Kidney (tissue), 14 donors: ENCODE data around the gene TRRAP. TPM values are rescaled to one million over a fixed set of nuclear protein-coding genes. Genes with fewer than 3 reads are reported as not detected.

Experiments
- DNase-seq, 5 donors: peaks; one replicate each; pipeline ENCODE4 v3.0.0-alpha.2; 2013 to 2020
- FAIRE-seq: peaks from 2 replicates; lab custom pipeline; 2012; peaks lifted over from hg19 to GRCh38; lab: Jason Lieb, UNC
- H3K27ac ChIP-seq, 2 donors: one replicate each; pipeline ENCODE4 v1.7.0; 2013; ENCODE audit warnings: low read depth in 2 of 2, low read length in 2 of 2, inconsistent platforms in 1 of 2
- H3K27me3 ChIP-seq: one replicate; pipeline ENCODE4 v1.7.1; 2013; ENCODE audit warnings: low read length, inconsistent platforms; ENCODE audit not compliant: control insufficient read depth, insufficient read depth
- H3K36me3 ChIP-seq, 3 donors: one replicate each; pipeline versions ENCODE4 v1.7.0 to v1.7.1; 2013; ENCODE audit warnings: low read length in 3 of 3, control low read depth in 1 of 3, inconsistent platforms in 1 of 3; ENCODE audit not compliant: insufficient read depth in 3 of 3, control insufficient read depth in 2 of 3
- H3K4me1 ChIP-seq, 3 donors: one replicate each; pipeline versions ENCODE4 v1.7.0 to v1.7.1; 2013; ENCODE audit warnings: low read length in 3 of 3, inconsistent platforms in 1 of 3, low read depth in 1 of 3; ENCODE audit not compliant: control insufficient read depth in 2 of 3, insufficient read depth in 2 of 3
- H3K4me3 ChIP-seq, 3 donors: one replicate each; pipeline versions ENCODE4 v1.7.0 to v1.8.1; 2013; ENCODE audit warnings: low read length in 3 of 3, control low read depth in 1 of 3, inconsistent platforms in 1 of 3
- H3K9ac ChIP-seq, 3 donors: one replicate each; pipeline versions ENCODE4 v1.7.0 to v1.7.1; 2013; ENCODE audit warnings: low read length in 3 of 3, control low read depth in 1 of 3, inconsistent platforms in 1 of 3
- H3K9me3 ChIP-seq, 3 donors: one replicate each; pipeline versions ENCODE4 v1.7.0 to v1.7.1; 2013; ENCODE audit warnings: low read length in 3 of 3, control low read depth in 1 of 3, inconsistent platforms in 1 of 3; ENCODE audit not compliant: control insufficient read depth in 2 of 3, insufficient read depth in 1 of 3
- intact Hi-C: fragments of 100-400 bp; cut with DNase I; formaldehyde crosslinking; loops from one replicate; pipeline ENCODE4 v1.11.1; 2022
- polyA plus RNA-seq: library from polyadenylated mRNA; stranded (reverse); fragments of 350-450 nt; fragmentation: Illumina TruSeq; extraction: RNeasy Lipid Tissue Mini Kit (QIAGEN cat#74804); gene quantifications from one replicate; pipeline ENCODE4 v1.2.3, GENCODE V29; 2014; ENCODE audit warnings: low read depth, low replicate concordance; ENCODE audit not compliant: insufficient read depth
- total RNA-seq: library from RNA; stranded (reverse); fragmentation: NEBNext Ultra II Directional; extraction: Animal tissue kit (Norgen Biotek cat#: 25700); gene quantifications from one replicate; pipeline ENCODE4 v1.2.1, GENCODE V29; 2021
- TF ChIP-seq, protein P1 (sequence below): IDR thresholded peaks from 3 replicates; pipeline ENCODE4 v1.5.1; 2012; ENCODE audit warnings: mild to moderate bottlenecking, moderate library complexity, borderline replicate concordance; ENCODE audit not compliant: insufficient read depth; ENCODE audit errors: extremely low read depth
- donor health status: control.
- donor health status: control.
- donor health status: control.
- donor health status: control.
- donor health status: control.
- donor health status: DM: yes; HTN: yes; CAD: no.
- donor health status: Normal renal cell carcinoma (clear cell type).

Gene TRRAP
- total and polyA plus RNA-seq, 2 donors from 2014 or later, result 7.0 to 47.7 TPM

GRCh38 chr7:98855610-98856422 is 22.5 kb upstream of the TRRAP start:
- no peaks in the 10 kb centered on the region for H3K36me3 ChIP-seq
- intact Hi-C loops, result no loop called here
- DNase-seq (peak in 4 of 5 donors; percentile 38 to 58 (median 51)), FAIRE-seq (no peak)
- TF ChIP-seq, protein P1, sequence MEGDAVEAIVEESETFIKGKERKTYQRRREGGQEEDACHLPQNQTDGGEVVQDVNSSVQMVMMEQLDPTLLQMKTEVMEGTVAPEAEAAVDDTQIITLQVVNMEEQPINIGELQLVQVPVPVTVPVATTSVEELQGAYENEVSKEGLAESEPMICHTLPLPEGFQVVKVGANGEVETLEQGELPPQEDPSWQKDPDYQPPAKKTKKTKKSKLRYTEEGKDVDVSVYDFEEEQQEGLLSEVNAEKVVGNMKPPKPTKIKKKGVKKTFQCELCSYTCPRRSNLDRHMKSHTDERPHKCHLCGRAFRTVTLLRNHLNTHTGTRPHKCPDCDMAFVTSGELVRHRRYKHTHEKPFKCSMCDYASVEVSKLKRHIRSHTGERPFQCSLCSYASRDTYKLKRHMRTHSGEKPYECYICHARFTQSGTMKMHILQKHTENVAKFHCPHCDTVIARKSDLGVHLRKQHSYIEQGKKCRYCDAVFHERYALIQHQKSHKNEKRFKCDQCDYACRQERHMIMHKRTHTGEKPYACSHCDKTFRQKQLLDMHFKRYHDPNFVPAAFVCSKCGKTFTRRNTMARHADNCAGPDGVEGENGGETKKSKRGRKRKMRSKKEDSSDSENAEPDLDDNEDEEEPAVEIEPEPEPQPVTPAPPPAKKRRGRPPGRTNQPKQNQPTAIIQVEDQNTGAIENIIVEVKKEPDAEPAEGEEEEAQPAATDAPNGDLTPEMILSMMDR, result no peak
- H3K27ac ChIP-seq, result no peak overlapping the region
- no peak overlapping the region for H3K9ac ChIP-seq
- H3K9me3 ChIP-seq, result no peaks in the 10 kb centered on the region
- H3K4me1 ChIP-seq, result no peaks in the 10 kb centered on the region
- no peak overlapping the region for H3K4me3 ChIP-seq
- H3K27me3 ChIP-seq, result no peaks in the 10 kb centered on the region

DNA sequence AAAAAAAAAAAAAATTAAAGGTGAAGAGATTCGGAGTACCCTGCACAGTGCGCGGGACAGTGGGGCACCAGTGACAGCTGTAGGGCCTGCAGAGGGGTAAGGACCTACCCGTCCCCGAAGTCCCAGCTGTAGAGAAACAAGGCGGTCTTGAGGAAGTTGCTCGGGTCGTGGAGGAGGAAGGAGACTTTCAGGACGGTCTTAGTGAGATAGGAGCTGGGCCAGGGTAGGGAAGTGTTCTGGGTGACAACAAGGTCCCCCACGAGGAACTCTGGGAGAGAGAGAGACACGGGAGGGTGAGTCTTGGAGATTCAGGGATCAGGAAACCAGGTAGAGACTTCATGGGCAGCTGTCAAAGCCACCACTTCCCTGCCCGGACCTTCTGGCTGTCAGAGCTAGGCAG is 18.3 kb upstream of the TRRAP start:
- Histone ChIP-seq H3K27me3 (no peaks in the 10 kb centered on the region), H3K9me3 (no peaks in the 10 kb centered on the region), H3K27ac (no peak overlapping the region), H3K36me3 (no peaks in the 10 kb centered on the region), H3K4me3 (no peak overlapping the region), H3K4me1 (no peaks in the 10 kb centered on the region), H3K9ac (no peak overlapping the region)
- no peak for DNase-seq
- FAIRE-seq, result no peak
- TF ChIP-seq, protein P1, result no peak
- intact Hi-C loops, result no loop called here

- Histone ChIP-seq H3K9me3 (no peaks in the 10 kb centered on the region), H3K36me3 (no peaks in the 10 kb centered on the region), H3K9ac (no peak overlapping the region), H3K27me3 (no peaks in the 10 kb centered on the region), H3K4me3 (no peak overlapping the region), H3K27ac (no peak overlapping the region), H3K4me1 (peaks cover 0 to 2% (median 0%) of the 10 kb centered on the region in 3 donors)
- TF ChIP-seq, protein P1, result no peak
- FAIRE-seq (no peak), DNase-seq (no peak)
- intact Hi-C loops, result no loop called here
Measured at GRCh38 chr7:98862203-98862602, 16.1 kb upstream of the TRRAP start.
